H4 (cell line): ENCODE measurements around the gene RBBP8NL. TPM values are rescaled to one million over a fixed set of nuclear protein-coding genes. Genes with fewer than 3 reads are reported as not detected.
"Not testable (repeated sequence)": the region's sequence is repeated elsewhere in the genome, so short reads cannot be mapped to it uniquely, and the experiment has no call there.

Source experiments
- DNase-seq: peaks from one replicate; pipeline ENCODE4 v3.0.0-alpha.2; 2015; ENCODE audit warnings: low spot score
- total RNA-seq: library from RNA; depleted of rRNA; stranded (reverse); fragments of >200 nt; shearing (Covaris generic); gene quantifications from 2 replicates; pipeline ENCODE4 v1.2.3, GENCODE V29; 2014

The RBBP8NL gene
- total RNA-seq, 1 experiment from 2014 or later, result not detected

DNA sequence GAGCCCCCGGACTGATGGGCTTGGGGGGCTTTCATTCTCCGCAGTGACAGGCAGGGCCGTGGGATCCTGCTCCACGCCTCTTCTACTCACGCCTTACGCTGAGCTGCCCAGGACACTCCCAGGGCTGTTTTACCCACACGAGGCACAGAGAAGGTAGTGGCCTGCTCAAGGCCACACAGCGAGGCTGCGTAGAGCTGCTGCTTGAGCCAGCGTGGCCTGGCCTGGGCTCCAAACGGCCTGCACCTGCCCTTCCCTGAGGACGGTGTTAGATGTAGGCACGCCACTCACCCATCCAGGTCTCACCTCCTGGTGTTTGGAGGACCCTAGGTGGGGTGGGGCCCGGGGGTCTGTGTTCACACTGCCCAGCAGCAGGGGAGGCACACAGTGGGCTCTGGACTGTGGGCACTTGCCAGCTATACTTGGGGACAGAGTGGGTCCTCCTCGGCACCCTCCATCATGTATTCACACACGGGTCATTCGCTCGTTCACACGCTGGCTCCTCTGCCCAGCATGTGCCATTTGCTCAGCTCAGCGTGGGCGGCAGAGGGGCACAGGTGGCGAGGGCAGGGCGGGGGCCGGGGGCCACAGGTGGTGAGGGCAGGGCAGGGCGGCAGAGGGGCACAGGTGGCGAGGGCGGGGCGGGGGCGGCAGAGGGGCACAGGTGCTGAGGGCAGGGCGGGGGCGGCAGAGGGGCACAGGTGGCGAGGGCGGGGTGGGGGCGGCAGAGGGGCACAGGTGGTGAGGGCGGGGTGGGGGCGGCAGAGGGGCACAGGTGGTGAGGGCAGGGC, 18.4 kb upstream of the RBBP8NL start:
- no peak for DNase-seq

DNA sequence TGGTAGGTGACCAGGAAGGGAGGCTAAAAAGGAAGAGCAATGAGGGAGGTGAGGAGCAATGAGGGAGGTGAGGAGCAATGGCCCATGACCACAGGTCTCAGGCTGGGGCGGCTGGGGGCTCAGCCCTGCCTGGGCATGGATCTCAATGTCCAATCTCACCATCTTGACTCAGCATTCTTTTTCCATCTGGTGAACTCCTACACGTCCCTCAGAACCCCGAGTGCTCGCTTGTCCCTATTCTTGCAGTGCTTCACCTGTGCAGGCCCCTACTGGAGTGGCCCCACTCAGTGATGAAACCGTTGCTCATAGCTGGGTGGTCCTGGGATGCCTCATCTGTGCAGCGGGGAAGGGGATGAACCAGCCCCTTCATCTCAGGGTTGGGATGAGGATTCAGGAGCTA, 16.9 kb upstream of the RBBP8NL start:
- DNase-seq, result no peak

DNA sequence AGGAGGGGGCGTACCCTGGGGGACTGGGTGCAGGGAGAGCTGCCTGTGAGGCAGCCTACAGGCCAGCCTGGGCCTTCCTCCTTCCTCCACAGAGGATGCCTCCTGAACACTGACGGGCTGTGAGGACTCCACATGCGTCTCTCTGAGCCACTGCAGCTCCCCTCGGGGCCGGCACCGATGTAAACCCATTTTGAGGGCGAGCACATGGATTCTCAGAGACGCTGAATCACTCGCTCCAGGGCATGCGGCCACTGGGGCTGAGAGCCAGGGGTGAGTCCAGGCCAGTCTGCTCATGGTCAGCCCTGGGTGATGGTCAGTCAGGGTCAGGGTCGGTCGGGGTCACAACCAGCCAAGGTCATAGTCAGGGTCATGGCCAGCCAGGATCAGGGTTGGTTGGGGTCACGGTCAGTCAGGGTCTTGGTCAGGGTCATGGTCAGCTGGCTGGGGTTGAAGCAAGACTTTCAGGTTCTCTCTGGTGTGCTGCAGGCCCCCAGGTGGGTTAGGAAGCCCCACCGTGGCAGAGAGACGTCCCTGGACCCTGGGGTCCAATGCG, 14.7 kb upstream of the RBBP8NL start:
- DNase-seq, result no peak

DNA sequence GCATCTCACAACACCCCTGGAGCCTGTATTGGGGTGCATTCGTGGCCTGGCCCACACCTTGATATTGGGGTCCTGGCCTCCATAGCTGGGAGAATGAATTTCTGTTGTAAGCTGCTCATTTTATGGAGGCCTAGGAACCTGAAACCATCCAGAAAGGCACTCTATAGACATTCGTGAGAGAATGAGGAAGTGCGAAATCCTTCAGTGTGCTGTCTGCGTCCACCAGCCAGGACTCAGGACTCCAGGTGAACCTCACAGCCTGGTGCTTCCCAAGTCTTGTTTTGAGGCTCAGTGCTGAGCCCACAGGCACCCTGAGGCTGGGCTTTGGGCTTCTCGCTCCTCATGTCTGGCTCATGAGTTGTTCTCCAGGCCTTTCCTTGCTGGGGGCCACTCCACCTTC, 11.9 kb upstream of the RBBP8NL start:
- no peak for DNase-seq

DNA sequence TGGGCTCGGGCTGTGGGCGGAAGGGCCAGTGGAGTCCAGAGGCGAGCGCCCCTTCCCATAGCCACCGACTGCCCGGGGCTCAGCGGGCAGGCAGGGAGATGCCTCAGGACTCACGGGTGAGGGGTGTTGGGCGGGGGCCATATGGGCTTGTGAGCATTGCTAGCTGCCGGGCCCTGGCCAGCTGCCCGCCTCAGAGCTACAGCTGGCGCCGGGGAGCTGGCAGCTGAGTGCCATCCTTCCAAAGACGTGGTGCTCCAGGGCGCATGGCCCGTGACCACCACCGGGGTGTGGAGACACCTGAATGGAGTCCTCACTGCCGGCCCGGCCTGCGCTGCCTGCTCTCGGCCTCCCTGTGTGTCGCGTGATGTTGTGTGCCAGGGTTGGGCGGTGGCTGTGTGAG, 10.6 kb upstream of the RBBP8NL start:
- no peak for DNase-seq

DNA sequence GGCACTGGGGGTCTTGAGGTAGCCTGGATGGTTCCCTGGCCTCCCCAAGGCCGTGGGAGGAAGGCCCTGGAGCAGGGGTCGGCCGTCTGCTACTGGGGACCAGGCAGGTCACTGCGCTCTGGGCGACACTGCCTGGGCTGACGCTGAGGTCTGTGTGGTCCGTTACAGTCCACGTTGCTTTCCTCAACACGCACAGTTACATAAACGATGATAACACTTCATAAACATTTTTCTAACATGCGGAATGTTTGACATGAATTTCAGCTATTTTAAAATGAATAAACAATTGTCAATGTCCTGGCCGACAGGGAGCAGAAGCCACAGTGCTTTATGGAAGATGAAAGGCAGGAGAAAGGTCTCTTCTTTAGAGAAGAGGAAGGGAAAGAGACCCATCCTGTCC, 10.2 kb upstream of the RBBP8NL start:
- DNase-seq, result no peak

DNA sequence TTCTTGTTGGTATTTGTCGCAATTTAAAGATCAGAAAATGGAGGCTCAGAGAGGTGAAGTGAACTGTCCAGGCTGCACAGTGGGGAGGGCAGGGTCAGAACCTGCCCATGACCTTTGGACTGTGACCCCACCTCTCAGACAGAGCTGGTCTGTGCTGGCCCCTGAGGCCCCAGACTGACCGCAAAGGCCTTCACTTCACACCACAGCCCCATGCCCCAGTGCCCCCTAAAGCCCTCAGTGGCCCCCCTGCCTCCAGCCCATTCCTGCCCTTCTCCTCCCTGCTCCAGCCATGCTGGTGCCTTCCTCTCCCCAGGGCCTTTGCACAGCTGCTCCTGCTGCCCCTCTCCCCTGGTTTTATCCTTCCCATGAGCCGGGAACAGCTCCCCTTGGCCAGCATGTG, 9.4 kb upstream of the RBBP8NL start:
- DNase-seq, result no peak

DNA sequence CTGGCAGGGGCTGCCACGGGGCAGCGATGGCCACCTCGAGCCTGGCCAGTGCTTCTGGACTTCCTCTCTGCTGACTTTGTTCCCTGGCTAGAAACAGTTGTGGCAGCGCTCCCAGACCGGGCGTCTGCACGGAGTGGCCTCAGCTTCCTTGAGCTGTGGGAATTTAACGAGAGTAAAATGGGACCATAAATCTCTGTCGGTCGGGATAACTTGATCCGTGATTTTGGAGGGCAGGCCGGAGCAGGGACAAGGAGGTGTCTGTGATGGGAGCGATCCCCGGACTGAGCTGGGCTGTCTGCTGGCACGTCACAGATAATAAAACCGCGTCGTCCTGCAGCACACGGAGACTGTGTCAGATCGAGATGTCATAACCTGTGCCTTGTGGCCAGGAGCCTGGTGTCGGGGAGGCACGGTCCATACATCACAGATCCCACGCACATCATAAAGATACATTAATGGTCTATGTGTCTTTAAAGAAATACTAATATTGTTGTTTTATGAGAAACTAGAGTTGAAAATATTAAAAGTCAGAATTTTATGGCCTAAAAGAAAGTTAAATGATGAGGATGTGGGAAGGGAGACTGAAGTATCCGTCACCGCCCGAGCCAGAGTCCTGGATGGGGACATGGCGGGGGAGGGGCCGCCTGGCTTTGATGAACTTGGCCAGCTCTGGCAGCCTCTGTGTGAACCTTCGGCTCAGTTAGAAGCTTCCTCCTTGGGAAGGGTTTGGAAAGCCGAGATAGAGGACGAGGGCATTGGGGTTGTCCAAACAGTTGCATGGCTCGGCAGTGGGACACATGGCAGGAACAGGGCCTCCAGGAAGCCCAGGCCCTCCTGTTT, 6.5 kb upstream of the RBBP8NL start:
- DNase-seq, result no peak

DNA sequence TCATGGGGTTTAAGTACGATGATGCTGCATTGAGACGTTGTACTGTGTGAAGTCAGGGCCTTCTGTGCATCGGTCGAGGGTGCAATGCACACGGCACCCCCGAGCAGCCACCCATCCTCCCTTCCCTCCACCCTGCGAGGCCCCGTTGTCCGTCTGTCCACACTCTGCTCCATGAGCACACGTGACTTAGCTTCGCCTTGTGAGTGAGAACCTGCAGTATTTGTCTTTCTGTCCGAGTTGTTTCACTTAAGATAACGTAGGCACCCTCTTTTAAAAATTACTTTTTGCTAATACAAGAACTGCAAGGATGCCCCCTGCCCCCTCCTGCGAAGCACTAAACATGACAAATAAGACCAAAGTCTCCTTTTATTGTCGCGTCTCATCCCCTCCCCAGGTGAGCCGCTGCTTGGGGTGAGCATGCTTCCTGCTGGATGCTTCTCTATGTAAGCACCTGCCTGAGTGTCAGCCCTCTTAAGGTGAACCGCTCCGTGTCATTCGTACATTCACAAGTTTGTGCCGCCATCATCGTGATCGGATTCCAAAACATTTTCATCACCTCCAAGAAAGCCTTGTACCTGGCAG, 3.6 kb upstream of the RBBP8NL start:
- no peak for DNase-seq

DNA sequence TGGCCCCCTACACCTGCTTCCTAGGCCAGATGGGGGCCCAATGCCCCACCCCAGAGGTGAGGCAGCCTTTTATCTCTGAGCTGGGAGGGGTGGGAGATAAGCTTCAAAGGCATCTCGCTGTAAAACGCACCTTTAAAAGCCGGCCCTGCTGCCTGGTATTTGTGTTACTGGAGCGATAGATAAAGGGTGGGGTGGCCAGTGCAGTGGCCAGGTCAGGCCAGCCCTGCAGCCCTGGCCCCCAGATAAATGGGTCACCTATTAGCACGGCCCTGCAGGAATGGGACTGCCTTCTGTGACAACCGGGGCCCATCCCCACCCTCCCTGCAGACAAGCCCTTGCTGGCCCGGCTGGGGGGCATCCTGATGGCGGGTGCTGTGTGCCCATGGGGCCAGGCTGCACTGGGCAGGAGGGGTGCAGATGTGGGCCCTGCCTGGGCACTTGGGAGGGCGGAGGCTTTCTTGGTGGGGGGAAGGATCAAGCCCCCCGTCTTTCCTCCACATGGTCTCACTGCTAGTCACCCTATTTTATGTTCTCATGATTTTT, 3.0 kb upstream of the RBBP8NL start:
- no peak for DNase-seq

DNA sequence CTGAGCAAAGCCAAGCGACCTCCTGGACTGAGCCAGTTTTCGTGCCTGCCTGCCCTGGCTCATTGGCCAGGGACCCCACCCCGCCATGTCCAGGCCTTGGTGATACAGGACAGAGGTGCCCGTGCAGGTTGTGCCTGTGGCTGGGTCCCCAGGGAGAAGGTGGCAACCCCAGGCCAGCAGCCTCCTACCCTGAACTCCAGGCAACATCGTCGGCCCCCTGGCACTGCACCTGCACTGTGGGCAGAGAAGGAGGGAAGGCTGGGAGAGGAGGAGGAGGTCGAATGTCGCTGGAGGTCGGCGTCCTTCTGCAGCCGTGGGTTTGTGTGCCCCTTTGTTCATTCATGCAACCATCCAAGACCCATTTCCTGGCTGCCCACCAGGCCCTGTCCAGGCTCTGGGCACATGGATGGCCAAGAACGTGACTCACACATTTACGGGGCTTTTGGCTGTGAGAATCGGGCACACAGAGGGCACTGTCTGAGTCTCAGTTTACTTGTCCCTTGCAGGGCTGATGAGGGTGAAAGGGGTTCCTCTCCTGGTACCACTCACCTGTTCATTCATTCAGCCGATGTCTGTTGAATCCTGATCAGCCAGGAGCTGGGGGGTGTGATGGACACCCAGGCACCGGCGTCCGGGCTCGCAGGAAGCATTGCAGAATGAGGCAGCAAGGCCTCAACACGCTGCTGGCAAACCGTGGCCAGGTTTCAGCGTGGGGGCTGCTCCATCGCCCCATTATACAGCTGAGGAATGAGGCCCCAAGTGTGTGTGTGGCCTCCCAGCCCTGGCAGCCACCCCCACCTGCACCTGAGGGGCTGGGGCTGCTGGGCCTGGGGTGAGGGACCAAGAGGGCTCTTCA, 2.3 kb upstream of the RBBP8NL start:
- no peak for DNase-seq

DNA sequence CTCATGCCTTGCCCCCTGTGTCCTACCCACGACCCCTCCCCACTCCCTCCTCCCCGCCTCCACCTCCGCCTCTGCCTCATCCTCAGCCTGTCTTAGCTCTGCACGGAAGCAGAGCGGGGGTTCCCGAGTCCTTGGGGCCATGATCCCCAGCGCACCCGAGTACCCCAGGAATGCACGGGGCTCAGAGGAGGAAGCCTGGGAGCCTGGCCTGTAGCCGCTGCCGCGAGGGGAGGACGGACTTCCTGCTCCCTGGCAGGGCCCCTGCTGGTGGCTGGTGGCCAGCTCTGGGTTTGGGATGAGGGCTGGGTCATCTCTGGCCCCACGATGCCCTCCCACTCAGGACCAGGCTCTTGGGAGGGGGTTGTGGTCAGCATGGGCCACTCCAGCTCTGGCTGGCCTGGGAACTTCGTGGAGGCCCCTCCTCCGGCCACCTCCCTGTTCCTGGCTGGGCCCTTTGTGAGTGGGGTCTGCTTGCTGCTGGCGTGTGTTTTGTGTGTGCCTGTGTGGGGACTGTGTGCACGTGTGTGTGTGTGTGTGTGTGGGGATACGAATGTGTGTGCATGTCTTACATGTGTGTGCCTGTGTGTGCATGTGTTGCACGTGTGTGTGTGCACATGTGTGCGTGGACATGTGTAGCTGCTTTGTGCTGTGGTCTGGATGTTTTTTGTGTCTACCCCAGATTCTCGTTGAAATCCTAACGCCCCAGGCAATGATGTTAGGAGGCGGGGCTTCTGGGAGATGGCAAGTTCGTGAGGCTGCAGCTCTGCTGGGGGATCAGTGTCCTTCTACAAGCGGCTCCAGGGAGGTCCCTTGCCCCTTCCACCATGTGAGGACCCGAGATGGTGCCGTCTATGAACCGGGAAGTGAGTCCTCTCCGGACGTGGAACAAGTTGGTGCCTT, 1.3 kb upstream of the RBBP8NL start:
- no peak for DNase-seq

DNA sequence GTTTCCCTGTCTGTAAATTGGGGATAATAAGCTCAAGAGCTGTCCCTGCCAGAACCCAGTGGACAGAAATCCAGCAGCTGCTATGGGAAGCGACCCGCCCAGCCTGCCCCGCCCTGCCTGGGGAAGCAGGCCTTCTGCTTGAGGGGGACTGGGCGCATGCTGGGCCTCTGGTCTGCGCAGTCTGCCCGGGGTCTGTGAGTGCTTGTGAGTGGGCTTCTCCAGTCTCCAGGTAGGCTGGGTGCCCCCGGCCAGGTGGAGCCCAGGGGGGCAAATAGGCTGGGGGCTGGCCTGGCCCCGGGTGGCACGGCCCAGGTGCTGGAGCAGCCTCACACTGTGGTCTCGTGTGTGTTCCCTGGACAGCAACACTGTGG, 648 bp upstream of the RBBP8NL start:
- no peak for DNase-seq

DNA sequence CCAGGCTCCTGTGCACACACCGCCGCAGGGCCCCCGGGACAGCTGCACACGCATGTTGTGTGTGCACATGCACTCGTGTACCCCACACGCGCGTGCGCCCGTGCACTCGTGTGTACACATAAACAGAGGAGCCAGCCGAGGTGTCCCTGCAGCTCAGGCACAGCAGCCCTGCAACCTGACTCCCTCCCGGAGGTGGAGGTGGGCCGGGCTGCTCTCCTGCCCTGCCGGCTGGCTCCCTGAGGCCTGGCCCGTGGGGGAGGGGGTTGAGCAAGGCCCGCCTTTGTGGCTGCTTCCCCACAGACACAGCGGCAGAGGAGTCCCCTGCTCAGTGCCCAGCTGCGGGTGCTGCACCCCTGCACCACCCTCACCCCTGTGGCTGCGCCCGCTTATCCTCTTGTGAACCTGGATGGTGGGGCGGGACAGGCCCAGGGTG, 624 bp downstream of the RBBP8NL start:
- no peak for DNase-seq

DNA sequence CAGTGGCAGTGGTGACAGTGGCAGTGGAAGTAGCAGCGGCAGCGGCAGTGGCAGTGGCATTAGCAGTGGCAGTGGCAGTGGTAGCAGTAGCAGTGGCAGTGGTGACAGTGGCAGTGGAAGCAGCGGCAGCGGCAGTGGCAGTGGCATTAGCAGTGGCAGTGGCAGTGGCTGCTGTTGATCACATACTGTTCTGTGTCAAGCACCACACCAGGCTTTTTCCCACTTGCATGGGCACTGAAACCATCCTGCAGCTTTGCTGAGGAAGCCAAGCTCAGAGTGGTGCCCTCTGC, 1.3 kb downstream of the RBBP8NL start:
- DNase-seq, result not testable (repeated sequence)

DNA sequence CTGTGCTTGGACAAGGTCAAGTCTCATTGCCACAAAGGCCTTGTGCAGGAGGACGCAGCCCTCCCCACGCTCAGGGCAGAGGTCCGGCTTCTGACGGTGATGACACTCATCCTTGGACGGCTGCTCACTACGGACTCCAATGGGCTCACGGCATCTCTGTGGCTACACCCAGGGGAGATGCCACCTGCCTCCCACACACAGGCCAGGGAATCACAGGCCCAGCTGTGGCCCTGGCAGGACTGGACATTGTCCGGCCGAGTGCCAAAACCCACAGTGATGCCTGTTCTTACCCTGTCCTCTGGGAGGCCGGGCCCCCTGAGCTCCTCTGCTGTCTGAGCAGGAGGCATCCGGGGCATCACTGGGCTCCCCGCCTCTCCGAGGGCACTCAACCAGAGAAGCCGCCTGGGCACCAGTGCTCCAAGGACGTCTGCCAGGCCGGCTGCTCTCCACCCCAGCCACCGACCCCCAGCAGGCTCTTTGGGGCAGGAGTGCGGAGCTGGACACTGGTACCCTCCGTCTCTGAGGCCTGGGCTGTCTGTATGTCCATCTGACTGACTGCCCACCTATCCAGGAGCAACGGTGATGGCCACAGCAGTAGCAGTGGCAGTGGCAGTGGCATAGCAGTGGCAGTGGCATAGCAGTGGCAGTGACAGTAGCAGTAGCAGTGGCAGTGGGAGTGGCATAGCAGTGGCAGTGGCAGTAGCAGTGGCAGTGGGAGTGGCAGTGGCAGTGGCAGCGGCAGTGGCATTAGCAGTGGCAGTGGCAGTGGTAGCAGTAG, 1.9 kb downstream of the RBBP8NL start:
- DNase-seq, result no peak

DNA sequence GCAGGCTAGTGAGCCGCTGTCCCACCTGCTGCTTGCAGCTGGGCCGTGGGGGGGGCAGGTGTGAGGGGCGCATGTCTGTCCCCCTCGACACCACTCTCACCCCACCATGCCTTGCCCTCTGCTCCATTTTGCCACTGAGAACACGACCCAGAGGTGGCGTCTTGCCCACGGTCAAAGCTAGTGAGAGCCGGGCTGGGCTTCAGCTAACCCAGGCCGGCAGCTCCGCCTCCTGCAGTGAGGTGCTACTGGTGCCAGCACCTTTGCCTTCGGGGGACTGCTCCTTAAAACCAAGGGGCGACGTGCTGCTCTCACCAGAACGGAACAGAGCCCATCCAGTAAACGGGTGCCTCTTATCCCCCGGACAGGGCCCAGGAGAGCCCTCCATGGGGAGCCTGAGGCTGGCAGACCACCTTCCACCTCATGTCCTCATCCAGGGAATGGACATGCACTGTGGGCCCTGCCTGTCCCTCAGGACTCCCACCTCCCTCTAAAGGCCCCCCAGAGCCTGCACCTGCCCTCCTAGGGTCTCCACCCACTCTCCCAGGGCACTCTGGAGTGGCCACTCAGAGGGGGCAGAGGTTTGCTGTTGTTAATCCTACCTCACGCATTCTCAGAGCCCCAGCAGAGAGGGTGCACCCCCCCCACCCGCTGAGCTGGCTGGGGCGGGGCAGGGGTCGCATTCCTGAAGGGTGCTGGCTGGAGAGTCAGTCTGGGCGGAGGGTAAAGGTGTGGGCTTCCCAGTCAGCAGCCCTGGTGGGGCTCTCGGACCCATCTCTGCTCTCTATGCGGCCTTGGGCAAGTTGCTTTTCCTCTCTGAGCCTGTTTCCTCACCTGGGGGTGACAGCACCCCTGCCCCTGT, 2.9 kb downstream of the RBBP8NL start:
- no peak for DNase-seq

DNA sequence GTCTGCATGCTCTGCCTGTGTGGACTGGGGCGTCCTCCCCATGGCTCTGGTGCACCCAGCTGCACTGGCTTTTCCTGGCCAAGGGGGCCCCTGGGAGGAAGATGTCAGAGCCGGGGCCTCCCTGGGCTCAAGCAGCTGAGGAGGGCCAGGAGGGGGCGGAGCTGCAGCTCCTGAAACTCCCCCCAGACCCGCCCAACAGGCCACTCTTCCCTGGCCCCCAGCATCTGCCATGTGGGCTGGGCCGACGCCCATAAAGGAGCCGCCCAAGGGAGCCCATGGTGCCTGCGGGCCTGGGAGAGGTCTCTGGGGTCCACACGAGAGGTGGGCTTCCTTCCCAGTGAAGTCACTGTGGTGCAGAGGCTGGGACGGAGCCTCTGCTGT, 4.0 kb downstream of the RBBP8NL start:
- DNase-seq, result no peak
